ENCODE measurements around the gene MYRIP. TPM values are rescaled to one million over a fixed set of nuclear protein-coding genes. Genes with fewer than 3 reads are reported as not detected.

MYRIP gene
- total and polyA plus RNA-seq, 10 of the 15 experiments (the other 5 are each of a cell fraction or from before 2014, with no cell fraction given), result 0.03 to 0.08 (median 0.04) TPM; not detected in 6

DNA sequence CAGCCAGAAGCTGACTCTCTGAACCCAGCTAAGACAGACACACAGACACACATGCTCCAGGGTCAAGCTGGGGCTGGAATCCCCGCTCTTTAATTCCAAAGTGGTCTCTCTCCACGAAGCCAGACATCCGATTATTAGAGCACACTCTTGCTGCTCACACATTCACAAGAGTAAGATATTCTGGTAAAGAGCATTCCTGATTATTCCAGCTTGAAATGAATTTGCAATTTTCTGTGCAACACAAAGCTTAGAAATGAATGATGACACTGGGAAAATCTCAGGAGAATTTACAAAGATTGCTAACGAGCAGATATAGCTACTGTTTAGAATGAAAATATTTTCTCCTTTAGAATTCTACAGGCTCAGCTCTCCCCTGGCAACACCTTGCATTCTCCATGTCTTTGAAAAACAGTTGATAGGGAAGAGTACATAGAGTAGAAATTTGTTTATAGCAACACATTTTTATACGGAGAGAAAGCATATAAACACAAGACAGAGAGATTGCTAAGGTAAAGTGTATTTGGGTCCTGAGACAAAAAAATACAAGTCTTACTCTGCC, 419.5 kb downstream of the MYRIP start:
- Histone ChIP-seq H3K4me3 (no peak overlapping the region), H3K4me2 (ENCODE audit: control insufficient read depth, insufficient read depth) (no peak overlapping the region), H3K27me3 (replicated peaks in 1 of 2; ENCODE audit: control insufficient read depth in 2 of 2, insufficient read depth in 2 of 2, low read length in 1 of 2) (peaks cover 0 to 2% of the 10 kb centered on the region in 2 experiments; a peak in 2 of 4 replicates), H3K36me3 (ENCODE audit: control insufficient read depth in 2 of 2, insufficient read depth in 2 of 2, low read length in 1 of 2) (no peaks in the 10 kb centered on the region), H3K4me1 (ENCODE audit: control insufficient read depth, insufficient read depth, low read length) (peaks cover 6% of the 10 kb centered on the region), H3K27ac (ENCODE audit: control insufficient read depth, insufficient read depth) (no peak overlapping the region), H2AFZ (ENCODE audit: control insufficient read depth, low read depth, low read length) (no peak overlapping the region), H4K20me1 (ENCODE audit: control insufficient read depth, insufficient read depth) (no peaks in the 10 kb centered on the region), H3K9ac (ENCODE audit: control insufficient read depth, insufficient read depth, low read length) (no peak overlapping the region), H3K9me3 (replicated peaks; ENCODE audit: control insufficient read depth, insufficient read depth, low read length) (no peaks in the 10 kb centered on the region), H3K79me2 (ENCODE audit: control insufficient read depth, insufficient read depth, low read length) (no peaks in the 10 kb centered on the region)
- ChIA-PET RAD21 (ENCODE audit: unreplicated experiment) (no interaction called here), CTCF (interaction anchor here (1.3 kb wide), 1 partner anchor 79 kb away, joined by 3 read pairs; no protein-coding TSS in a partner anchor), SMC1A (ENCODE audit: uncharacterized antibody, unreplicated experiment) (interaction anchor here (0.7 to 1.0 kb wide), 2 partner anchors 92 to 98 kb away, joined by 3 to 4 read pairs; no protein-coding TSS in a partner anchor), POLR2A (no interaction called here)
- intact Hi-C loops (cut with micrococcal nuclease; ENCODE audit: unreplicated experiment) (no loop called here), in situ Hi-C loops (cut with MboI) (no loop called here)
- WGBS (ENCODE audit: insufficient coverage, insufficient replicate concordance, low lambda C conversion rate, missing lambda C conversion rate), result 30% methylated on average over 5 of the region's 5 CpGs
- no peak for DNase-seq (ENCODE audit: low read depth, low spot score)
- ATAC-seq, result no peak
- BruUV-seq (replicated peaks), result no TSS peak
- FAIRE-seq, result no peak
- no peak for TF ChIP-seq IKZF1 (conservative IDR thresholded peaks at IDR 0.05)
- TF ChIP-seq, protein P1, sequence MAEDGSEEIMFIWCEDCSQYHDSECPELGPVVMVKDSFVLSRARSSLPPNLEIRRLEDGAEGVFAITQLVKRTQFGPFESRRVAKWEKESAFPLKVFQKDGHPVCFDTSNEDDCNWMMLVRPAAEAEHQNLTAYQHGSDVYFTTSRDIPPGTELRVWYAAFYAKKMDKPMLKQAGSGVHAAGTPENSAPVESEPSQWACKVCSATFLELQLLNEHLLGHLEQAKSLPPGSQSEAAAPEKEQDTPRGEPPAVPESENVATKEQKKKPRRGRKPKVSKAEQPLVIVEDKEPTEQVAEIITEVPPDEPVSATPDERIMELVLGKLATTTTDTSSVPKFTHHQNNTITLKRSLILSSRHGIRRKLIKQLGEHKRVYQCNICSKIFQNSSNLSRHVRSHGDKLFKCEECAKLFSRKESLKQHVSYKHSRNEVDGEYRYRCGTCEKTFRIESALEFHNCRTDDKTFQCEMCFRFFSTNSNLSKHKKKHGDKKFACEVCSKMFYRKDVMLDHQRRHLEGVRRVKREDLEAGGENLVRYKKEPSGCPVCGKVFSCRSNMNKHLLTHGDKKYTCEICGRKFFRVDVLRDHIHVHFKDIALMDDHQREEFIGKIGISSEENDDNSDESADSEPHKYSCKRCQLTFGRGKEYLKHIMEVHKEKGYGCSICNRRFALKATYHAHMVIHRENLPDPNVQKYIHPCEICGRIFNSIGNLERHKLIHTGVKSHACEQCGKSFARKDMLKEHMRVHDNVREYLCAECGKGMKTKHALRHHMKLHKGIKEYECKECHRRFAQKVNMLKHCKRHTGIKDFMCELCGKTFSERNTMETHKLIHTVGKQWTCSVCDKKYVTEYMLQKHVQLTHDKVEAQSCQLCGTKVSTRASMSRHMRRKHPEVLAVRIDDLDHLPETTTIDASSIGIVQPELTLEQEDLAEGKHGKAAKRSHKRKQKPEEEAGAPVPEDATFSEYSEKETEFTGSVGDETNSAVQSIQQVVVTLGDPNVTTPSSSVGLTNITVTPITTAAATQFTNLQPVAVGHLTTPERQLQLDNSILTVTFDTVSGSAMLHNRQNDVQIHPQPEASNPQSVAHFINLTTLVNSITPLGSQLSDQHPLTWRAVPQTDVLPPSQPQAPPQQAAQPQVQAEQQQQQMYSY (CRISPR knock-in tag; IDR thresholded peaks at IDR 0.05), result no peak
- TF ChIP-seq SMARCA5 (IDR thresholded peaks at IDR 0.05), result no peak
- no peak for TF ChIP-seq RFX5 (IDR thresholded peaks at IDR 0.05; ENCODE audit: low read depth, low read length)
- TF ChIP-seq MEF2B (IDR thresholded peaks at IDR 0.05; ENCODE audit: partially characterized antibody, poor library complexity, severe bottlenecking), result no peak
- no peak for TF ChIP-seq JUNB (IDR thresholded peaks at IDR 0.05)
- TF ChIP-seq, protein P2, sequence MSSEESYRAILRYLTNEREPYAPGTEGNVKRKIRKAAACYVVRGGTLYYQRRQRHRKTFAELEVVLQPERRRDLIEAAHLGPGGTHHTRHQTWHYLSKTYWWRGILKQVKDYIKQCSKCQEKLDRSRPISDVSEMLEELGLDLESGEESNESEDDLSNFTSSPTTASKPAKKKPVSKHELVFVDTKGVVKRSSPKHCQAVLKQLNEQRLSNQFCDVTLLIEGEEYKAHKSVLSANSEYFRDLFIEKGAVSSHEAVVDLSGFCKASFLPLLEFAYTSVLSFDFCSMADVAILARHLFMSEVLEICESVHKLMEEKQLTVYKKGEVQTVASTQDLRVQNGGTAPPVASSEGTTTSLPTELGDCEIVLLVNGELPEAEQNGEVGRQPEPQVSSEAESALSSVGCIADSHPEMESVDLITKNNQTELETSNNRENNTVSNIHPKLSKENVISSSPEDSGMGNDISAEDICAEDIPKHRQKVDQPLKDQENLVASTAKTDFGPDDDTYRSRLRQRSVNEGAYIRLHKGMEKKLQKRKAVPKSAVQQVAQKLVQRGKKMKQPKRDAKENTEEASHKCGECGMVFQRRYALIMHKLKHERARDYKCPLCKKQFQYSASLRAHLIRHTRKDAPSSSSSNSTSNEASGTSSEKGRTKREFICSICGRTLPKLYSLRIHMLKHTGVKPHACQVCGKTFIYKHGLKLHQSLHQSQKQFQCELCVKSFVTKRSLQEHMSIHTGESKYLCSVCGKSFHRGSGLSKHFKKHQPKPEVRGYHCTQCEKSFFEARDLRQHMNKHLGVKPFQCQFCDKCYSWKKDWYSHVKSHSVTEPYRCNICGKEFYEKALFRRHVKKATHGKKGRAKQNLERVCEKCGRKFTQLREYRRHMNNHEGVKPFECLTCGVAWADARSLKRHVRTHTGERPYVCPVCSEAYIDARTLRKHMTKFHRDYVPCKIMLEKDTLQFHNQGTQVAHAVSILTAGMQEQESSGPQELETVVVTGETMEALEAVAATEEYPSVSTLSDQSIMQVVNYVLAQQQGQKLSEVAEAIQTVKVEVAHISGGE (CRISPR knock-in tag; IDR thresholded peaks at IDR 0.05), result no peak
- TF ChIP-seq, protein P3, sequence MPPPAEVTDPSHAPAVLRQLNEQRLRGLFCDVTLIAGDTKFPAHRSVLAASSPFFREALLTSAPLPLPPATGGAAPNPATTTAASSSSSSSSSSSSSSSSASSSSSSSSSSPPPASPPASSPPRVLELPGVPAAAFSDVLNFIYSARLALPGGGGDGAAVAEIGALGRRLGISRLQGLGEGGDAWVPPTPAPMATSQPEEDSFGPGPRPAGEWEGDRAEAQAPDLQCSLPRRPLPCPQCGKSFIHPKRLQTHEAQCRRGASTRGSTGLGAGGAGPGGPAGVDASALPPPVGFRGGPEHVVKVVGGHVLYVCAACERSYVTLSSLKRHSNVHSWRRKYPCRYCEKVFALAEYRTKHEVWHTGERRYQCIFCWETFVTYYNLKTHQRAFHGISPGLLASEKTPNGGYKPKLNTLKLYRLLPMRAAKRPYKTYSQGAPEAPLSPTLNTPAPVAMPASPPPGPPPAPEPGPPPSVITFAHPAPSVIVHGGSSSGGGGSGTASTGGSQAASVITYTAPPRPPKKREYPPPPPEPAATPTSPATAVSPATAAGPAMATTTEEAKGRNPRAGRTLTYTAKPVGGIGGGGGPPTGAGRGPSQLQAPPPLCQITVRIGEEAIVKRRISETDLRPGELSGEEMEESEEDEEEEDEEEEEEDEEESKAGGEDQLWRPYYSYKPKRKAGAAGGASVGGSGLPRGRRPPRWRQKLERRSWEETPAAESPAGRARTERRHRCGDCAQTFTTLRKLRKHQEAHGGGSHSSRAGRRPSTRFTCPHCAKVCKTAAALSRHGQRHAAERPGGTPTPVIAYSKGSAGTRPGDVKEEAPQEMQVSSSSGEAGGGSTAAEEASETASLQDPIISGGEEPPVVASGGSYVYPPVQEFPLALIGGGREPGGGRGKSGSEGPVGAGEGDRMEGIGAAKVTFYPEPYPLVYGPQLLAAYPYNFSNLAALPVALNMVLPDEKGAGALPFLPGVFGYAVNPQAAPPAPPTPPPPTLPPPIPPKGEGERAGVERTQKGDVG (CRISPR knock-in tag; IDR thresholded peaks at IDR 0.05), result no peak

All from GM12878 (cell line).